HG03354 (cell line): ENCODE data around the gene GALNT18.
"Not testable (repeated sequence)": the region's sequence is repeated elsewhere in the genome, so short reads cannot be mapped to it uniquely, and the experiment has no call there.

Experiments used
- ATAC-seq: cut with Tn5 transposase; IDR thresholded peaks from one replicate; pipeline ENCODE4 v1.9.1; 2021; ENCODE audit warnings: mild to moderate bottlenecking; ENCODE audit not compliant: unreplicated experiment, poor library complexity, severe bottlenecking

The GALNT18 gene

GRCh38 chr11:11477695-11478420, 143.9 kb downstream of the GALNT18 start:
- no peak for ATAC-seq

DNA sequence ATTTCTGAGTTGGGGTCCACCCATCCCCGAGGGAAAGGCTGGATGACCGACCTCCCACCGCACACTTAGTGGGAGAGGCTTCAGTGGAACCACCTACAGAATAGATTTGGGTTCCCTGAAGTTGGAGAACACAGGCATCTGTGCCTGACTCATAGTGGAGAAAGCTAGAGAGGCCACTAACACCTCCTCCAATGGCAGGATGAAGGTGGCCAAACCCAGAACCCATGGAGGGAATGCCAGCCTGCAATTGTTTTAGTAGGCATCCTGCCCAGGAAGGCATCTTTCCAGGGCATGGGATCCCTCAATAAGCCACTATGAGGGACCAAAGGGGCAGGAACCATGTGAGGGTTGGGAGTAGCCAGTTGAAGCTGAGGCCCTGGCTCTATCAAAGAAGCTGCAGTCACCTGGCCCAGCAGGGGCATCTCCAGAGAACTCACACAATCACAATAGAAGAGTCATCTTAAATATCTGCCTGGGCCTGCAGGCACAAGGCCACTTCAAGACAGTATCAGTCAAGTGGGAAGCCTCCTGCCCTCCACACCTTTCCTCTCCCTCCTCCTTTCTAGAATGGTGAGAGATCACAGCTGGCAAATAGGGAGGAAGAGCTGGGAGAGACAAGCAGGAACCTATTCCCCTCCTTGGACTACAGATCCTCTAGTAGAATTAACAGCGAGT, 144.7 kb downstream of the GALNT18 start:
- ATAC-seq = no peak

DNA sequence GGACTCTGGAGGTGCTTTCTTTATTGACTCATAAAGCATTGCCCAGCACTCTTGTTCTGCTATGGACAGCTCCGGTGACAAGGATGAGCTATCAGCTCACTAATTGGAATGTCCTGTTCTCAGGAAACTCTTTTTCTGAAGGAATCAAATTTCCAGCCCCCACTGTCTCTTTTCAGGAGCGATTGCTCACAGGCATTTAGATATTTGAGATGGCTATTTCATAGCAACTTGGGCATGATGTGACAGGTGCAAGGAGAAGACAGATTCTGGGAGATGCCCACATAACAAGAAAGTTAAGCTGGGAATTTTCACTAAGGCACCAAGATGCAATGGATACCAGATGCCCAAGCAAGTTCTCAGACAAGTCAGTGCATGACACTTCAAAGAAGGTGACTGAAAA, 145.3 kb downstream of the GALNT18 start:
- no peak for ATAC-seq

DNA sequence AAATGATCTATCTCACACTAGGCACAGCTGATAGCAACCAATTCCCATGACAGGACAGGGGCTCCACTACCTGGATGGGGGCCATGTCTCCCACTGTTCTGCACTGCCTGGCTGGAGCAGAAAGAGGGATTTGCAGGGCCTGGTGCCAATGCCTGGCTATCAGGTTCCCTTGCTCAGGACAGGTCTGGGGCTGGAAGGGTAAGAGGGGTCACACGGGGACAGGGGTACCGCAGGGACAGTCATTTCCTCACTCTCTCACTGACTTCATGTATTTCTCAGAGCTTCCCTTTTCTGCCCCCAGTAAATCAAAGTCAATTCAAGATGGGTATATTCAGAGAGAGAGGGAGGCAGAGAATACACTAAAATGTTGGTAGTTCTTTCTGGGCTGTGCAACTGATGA, 149.7 kb downstream of the GALNT18 start:
- no peak for ATAC-seq

GRCh38 chr11:11471201-11471600, 150.6 kb downstream of the GALNT18 start:
- no peak for ATAC-seq

DNA sequence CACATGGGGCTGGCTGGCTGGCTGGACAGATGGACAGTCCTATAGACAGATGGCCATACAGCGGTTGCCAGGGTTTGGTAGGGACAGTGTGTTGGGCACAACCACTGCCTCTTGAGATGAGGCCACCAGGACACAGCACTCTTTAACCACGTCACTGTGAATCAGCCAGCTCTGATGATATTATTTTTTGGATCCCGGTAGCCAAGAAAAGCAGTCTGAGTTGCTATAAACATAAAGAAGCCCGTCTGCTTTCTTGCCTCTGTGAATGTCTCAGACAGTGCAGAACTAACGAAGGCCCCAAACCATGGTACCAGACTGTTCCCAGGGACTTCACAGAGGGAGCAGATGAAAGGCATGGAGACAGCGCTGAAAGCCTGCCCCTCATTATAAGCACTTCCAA, 152.9 kb downstream of the GALNT18 start:
- ATAC-seq = no peak

DNA sequence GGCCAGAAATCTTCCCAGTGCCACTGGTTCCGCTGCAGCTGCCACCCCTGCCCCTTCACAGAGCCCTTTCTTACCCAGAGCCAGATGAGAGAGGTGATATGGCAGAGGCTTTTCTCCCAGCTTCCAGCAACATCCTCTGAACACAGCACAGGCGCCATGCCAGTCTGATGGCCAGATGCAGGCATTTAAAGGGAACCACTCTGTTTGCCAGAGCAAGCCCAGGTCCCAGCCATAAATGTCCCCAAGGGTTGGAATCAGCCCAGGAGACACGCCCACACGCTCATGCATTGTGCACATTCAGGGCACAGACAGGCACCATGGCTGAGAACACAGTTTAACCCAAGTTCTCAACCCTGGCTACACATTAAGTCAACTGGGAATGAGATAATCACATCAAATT, 154.5 kb downstream of the GALNT18 start:
- no peak for ATAC-seq

DNA sequence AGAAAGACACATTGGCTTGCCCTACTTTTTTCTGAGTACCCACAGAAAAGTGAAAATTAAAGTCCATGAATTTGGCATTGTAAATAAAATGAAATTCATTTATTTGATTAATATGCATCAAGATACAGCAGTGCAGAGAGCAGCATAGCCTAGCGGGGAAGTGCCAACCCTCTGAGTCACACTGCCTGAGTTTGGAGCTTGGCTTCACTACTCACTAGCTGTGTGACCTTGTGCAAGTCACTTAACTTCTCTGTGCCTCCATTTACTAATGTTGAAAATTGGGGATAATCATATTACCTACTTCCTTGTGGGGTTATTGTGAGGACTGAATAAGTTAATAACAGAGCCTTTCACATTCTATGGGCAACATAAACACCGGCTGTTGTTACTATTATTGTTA, 157.2 kb downstream of the GALNT18 start:
- no peak for ATAC-seq

DNA sequence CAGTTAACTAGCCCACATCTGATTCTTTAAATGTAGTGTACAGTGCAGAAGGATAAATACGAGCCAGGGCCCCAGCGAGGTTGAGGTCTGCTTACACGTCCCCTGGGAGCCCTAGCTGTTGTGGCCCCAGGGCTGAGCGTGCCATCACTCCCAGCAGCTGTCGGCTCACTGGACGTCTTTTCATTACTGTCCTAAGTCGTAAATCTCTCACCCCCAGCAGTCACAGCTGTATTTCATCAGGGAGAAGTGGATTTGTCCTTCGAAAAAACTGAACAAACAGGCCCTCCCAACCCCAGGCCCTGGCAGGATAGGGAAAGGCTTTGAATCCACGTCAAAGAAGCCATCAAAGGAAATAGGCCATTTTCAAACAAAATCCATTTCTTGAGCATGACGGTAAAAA, 158.4 kb downstream of the GALNT18 start:
- no peak for ATAC-seq

GRCh38 chr11:11461473-11461872, 160.3 kb downstream of the GALNT18 start:
- no peak for ATAC-seq

DNA sequence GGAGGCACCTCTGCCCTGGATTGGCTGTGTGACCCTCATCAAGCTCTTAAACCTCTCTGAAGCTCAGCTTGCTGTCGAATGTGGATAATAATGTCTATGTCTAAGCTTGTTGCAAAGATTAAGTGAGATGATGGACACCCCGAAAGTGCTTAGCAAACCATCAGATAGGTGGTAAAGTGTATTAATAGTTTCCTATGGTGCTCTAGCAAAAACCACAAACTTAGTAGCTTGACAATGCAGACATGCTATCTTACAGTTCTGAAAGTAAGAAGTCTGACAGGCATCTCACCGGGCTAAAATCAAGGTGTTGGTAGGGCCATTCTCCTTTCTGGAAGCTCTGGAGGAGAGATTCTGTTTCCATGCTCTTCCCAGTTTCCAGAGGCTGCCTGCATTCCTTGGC, 162.2 kb downstream of the GALNT18 start:
- no peak for ATAC-seq

- ATAC-seq = no peak
These were observed 163.3 kb downstream of the GALNT18 start for GRCh38 chr11:11458485-11458884.

DNA sequence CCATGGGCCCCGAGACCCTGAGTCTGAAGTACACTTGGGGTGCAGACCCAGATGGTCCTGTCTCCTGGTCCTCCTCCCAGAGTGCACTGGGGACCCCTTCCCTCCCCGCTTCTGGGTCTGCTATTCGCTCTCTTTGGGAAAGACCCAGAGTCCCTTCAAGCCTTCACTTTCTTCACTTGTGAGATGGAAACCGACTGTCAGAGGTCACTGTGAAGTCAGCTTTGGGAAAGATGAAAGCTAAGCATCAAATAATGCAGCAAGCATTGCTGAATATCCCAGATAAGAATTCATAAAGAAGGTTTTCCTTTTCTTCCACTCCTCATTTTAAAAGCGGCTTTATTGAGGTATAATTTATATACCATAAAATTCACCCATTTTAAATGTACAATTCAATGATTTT, 163.8 kb downstream of the GALNT18 start:
- ATAC-seq = no peak

DNA sequence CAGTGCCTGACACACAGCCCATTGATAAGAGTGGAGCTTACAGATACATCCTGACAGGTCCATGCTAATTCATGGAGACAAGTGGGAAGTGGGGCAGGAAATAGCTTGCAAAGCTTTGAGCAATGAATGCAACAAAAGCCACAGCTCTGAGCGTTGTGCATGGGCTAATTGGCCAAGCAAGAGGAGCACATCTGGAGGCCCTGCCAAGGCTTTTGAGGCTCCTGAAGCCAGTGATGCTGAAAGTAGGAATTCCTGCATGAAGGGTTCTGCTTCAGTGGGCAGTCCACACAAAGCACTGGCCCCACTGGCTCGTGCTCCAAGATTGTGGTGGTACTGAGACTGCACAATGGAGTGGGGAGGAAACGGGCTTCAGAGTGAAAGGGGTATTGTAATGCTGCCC, 164.9 kb downstream of the GALNT18 start:
- no peak for ATAC-seq

DNA sequence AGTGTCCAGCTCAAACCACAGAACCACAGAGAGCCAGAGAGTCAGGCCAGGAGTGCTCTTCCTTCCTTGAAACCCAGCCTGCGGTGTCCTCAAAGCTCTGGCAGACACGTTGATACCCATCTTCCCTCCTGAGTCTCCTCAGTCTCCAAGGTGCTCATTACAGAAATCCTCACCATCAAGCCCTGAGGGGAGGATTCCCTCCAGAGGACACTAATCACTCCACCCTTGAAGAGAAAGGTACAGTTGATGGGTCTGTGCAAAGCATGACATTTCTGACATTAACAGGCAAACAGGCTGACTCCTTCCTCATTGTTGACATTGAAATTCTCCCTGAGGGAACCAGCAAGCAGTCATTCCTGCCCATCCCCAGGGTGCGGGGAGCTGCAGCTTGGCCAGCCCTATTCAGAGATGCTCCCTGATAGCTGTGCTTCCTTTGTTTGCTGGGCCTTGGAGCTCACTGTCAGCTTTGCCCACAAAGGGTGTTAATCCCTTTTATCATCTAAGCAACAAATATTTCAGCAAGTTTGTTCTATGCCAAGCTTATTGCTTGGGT, 167.1 kb downstream of the GALNT18 start:
- ATAC-seq = no peak

- peak; percentile 98 for ATAC-seq
These were observed 170.3 kb downstream of the GALNT18 start for GRCh38 chr11:11451501-11452005.

DNA sequence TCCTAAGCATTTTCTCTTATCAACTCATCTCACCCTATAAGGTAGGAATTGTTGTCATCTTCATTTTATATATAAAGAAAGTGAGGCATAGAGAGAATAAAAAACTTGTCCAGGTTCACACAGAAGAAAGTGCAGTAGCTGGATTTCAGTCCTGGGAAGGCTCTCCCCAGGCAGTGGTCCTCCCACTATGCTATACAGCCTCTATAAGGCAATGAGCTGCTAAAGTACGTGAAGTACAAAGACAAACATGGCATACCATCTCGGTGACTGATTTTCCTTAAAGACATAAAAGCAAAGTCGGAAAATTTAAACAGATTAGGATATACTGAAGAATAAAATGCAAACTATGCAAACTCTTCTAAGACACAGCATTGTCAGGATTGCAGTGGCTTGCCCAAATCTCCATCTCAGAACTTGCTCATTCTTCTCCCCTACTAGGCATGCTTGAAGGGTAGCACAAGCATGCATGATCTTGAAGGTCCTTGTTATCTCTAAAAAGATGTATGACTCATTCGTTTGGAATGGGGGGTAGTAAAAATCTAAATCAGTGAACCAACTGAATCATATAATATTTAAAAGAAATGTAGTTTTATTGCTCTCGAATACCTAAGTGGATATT, 171.0 kb downstream of the GALNT18 start:
- ATAC-seq = no peak

DNA sequence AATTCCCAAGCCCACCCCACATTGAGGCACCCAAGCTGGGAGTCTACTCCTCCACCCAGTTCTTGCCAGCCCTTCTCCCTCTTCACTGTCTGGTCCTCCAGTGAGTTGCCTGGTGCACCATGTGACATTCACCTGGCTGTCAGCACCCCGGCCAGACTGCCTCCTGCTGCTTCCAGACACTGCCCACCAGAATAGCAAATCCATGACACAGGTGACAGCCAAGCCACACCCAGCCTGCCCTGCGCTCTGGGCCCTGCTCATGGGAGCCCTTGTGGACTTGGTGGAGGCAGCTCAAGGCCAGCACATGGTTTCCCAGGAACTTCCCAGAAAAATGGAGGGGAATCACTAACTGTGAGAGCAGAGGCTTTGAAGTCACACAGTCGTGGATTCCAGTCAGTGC, 172.5 kb downstream of the GALNT18 start:
- no peak for ATAC-seq

- ATAC-seq = no peak
These were observed 173.2 kb downstream of the GALNT18 start for GRCh38 chr11:11448626-11449025.

DNA sequence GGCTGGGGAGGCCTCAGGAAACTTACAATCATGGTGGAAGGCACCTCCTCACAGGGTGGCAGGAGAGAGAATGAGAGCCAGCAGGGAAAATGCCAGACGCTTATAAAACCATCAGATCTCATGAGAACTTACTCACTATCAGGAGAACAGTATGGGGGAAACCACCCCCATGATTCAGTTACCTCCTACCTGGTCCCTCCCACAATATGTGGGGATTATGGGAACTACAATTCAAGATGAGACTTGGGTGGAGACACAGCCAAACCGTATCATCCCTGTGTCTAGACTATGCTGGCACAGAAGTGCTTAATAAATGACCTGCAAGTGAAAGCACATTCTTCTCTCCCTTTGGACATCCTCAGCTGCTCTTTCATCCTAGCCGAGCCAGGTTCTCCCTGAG, 174.2 kb downstream of the GALNT18 start:
- ATAC-seq = not testable (repeated sequence)

- ATAC-seq = no peak
These were observed 174.8 kb downstream of the GALNT18 start for GRCh38 chr11:11446967-11447366.
